K562 (cell line): Measurements from ENCODE around the gene SEC16A. TPM values are rescaled to one million over a fixed set of nuclear protein-coding genes. Genes with fewer than 3 reads are reported as not detected.

Experiments used
- ATF3 ChIP-seq, 2 experiments: fragments of 450-650 bp in 1 of 2; sonication (generic) in 1 of 2; formaldehyde crosslinking in 1 of 2; IDR thresholded peaks in 1 of 2; conservative IDR thresholded peaks in 1 of 2; 2 replicates each; pipeline versions ENCODE4 v1.6.1 to v1.8.1; 2016 to 2023; ENCODE audit warnings: mild to moderate bottlenecking in 2 of 2, moderate library complexity in 2 of 2, inconsistent platforms in 1 of 2, missing genetic modification reagents in 1 of 2
- CC2D1A ChIP-seq: fragments of 450-650 bp; IDR thresholded peaks from 2 replicates; pipeline ENCODE4 v1.6.1; 2017; ENCODE audit warnings: mild to moderate bottlenecking
- E2F6 ChIP-seq, 2 experiments: IDR thresholded peaks; 2 replicates each; pipeline ENCODE4 v1.6.1; 2011; ENCODE audit warnings: borderline replicate concordance in 1 of 2, control low read depth in 1 of 2, low read depth in 1 of 2, low read length in 1 of 2, mild to moderate bottlenecking in 1 of 2, mixed read lengths in 1 of 2, moderate library complexity in 1 of 2; ENCODE audit not compliant: insufficient read depth in 1 of 2, insufficient read length in 1 of 2, poor library complexity in 1 of 2, severe bottlenecking in 1 of 2; ENCODE audit errors: extremely low read depth in 1 of 2
- HDAC1 ChIP-seq, 2 experiments: fragments of 450-650 bp; IDR thresholded peaks; 2 replicates each; pipeline ENCODE4 v1.6.1; 2016 to 2017; ENCODE audit warnings: inconsistent platforms in 1 of 2, mild to moderate bottlenecking in 1 of 2, moderate library complexity in 1 of 2
- KLF1 ChIP-seq: fragments of 450-650 bp; IDR thresholded peaks from 2 replicates; pipeline ENCODE4 v1.6.1; 2016; ENCODE audit warnings: missing genetic modification characterization, missing compliant biosample characterization
- MYC ChIP-seq, 2 experiments: fragments of 250-450 bp in 1 of 2; sonication (Bioruptor Pico) in 1 of 2; IDR thresholded peaks; 2 replicates each; pipeline versions ENCODE4 v1.5.1 to v1.6.1; 2012 to 2021; ENCODE audit warnings: low read depth in 2 of 2, borderline replicate concordance in 1 of 2, improper control_type of control experiment in 1 of 2, low read length in 1 of 2, mild to moderate bottlenecking in 1 of 2, moderate library complexity in 1 of 2
- NFE2 ChIP-seq: IDR thresholded peaks from 2 replicates; pipeline ENCODE4 v1.6.1; 2014; ENCODE audit warnings: antibody characterized with exemption, low read depth
- PHB2 ChIP-seq: fragments of 450-650 bp; IDR thresholded peaks from 2 replicates; pipeline ENCODE4 v1.6.1; 2017; ENCODE audit warnings: low read depth
- POLR2A ChIP-seq: fragments of 450-650 bp; conservative IDR thresholded peaks from 2 replicates; pipeline ENCODE4 v1.6.1; 2016
- RREB1 ChIP-seq: fragments of 250-450 bp; sonication (Bioruptor Pico); IDR thresholded peaks from 2 replicates; pipeline ENCODE4 v1.4.0; 2020
- ZKSCAN1 ChIP-seq: fragments of 150-350 bp; IDR thresholded peaks from 2 replicates; pipeline ENCODE4 v1.6.1; 2016; ENCODE audit warnings: low read depth, low read length
- ZNF311 ChIP-seq: fragments of 250-450 bp; sonication (Bioruptor Pico); IDR thresholded peaks from 2 replicates; pipeline ENCODE4 v1.4.0; 2020; ENCODE audit warnings: mild to moderate bottlenecking, moderate library complexity
- polyA plus RNA-seq, 8 experiments: library from polyadenylated mRNA; depleted of rRNA in 4 of 8; stranded (reverse) in 5 of 8; unstranded in 3 of 8; fragments of >200 nt; fragmentation: Nextera tagmentation in 2 of 8; fragmentation: Illumina TruSeq in 1 of 8; extraction: Ambion mirVana in 2 of 8; extraction: Trizol in 1 of 8; gene quantifications; 2 replicates each; pipeline versions ENCODE4 v1.2.1 to v1.2.3, GENCODE V29; 2011 to 2014; ENCODE audit warnings: inconsistent platforms in 1 of 8, missing spikeins in 1 of 8
- total RNA-seq, 7 experiments: library from RNA; depleted of rRNA in 6 of 7; stranded (reverse); fragments of >200 nt in 6 of 7; fragmentation: Illumina TruSeq in 2 of 7; extraction: Trizol in 2 of 7; gene quantifications; 2 replicates each; pipeline versions ENCODE4 v1.2.1 to v1.2.3, GENCODE V29; 2011 to 2021; ENCODE audit warnings: low replicate concordance in 1 of 7

Gene SEC16A
- total and polyA plus RNA-seq, 9 of the 15 experiments (the other 6 are each of a cell fraction or from before 2014, with no cell fraction given), result 8.3 to 62.8 (median 14.0) TPM

- TF ChIP-seq MYC (IDR thresholded peaks at IDR 0.05; ENCODE audit: low read depth, low read length), result peak; percentile 80
- TF ChIP-seq MYC (CRISPR knock-in tag; IDR thresholded peaks at IDR 0.05; ENCODE audit: borderline replicate concordance, low read depth), result no peak
- TF ChIP-seq ZNF311 (CRISPR knock-in tag), result no peak
- TF ChIP-seq POLR2A, result peak; percentile 73
- TF ChIP-seq NFE2, result 0 out of 2 replicates have a peak, but pooled peaks have one; percentile 9
- TF ChIP-seq PHB2, result no peak
- no peak for TF ChIP-seq ATF3 (IDR thresholded peaks at IDR 0.05)
- TF ChIP-seq ATF3 (CRISPR knock-in tag; conservative IDR thresholded peaks at IDR 0.05), result 0 out of 2 replicates have a peak, but pooled peaks have one; percentile 24
- no peak for TF ChIP-seq RREB1 (CRISPR knock-in tag)
- peak in 1 of 2 experiments; percentile 76; a peak in 1 of 4 replicates for TF ChIP-seq HDAC1 (IDR thresholded peaks at IDR 0.05)
- TF ChIP-seq ZKSCAN1, result no peak
- TF ChIP-seq E2F6 (IDR thresholded peaks at IDR 0.05; ENCODE audit: borderline replicate concordance in 1 of 2, extremely low read depth in 1 of 2, insufficient read depth in 1 of 2, insufficient read length in 1 of 2, low read depth in 1 of 2, low read length in 1 of 2, poor library complexity in 1 of 2, severe bottlenecking in 1 of 2), result peak; percentile 59 to 70
- TF ChIP-seq KLF1, result peak; percentile 96
- no peak for TF ChIP-seq CC2D1A
Observed at GRCh38 chr9:136483589-136484152, 831 bp upstream of the SEC16A start (continued).
